Measurements from ENCODE around the gene SRGAP1. TPM values are rescaled to one million over a fixed set of nuclear protein-coding genes. Genes with fewer than 3 reads are reported as not detected.

The SRGAP1 gene
- total and polyA plus RNA-seq, 2 of the 8 experiments (the other 6 are each of a cell fraction or from before 2014, with no cell fraction given) = 3.2 to 7.3 TPM

DNA sequence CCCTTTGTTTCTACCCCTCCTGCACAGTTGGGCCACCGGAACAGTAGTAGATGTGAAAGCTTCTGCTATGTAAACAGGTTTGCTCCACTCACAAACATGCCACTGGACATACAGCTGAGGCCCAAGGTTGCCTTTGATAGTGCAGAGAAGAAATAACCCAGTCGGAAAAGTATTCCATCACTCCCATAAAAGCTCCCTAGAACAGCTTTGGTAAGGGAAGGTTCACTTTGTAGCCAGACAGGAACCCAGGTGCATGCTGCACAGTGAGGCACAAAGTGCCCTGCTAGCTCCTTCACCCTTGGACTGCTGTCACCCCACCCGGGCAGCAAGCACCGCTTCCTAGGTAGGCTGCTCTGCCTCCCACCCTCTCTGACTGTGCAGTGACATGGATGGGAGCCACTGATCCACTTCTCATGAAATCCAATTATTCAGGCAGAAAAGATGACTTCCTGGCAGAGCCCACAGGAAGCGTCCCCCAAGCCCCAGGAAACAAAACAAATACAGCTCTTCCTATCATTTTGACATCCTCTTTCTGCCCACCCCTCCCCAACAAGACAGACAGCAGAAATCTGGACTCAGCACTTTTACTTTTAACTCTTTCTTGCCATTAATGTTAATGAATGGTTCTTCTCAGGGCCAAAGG lies 100.2 kb downstream of the SRGAP1 start:
- Histone ChIP-seq H2BK120ac (replicated peaks; ENCODE audit: low read depth, low read length) (no peak overlapping the region), H3K18ac (ENCODE audit: extremely low read depth, low read length) (no peak overlapping the region), H2AK5ac (ENCODE audit: low read depth, low read length) (no peak overlapping the region), H3K23me2 (ENCODE audit: low read depth, low read length) (no peaks in the 10 kb centered on the region; the same call in 1 of the 2 replicates), H2AFZ (ENCODE audit: low read length) (no peak overlapping the region), H3K36me3 (ENCODE audit: control insufficient read depth in 2 of 4, insufficient read depth in 4 of 4, low read length in 3 of 4) (no peaks in the 10 kb centered on the region), H3K9me3 (ENCODE audit: insufficient read depth in 2 of 2, low read depth in 1 of 2, low read length in 1 of 2) (no peaks in the 10 kb centered on the region), H4K20me1 (replicated peaks in 1 of 2; ENCODE audit: control insufficient read depth in 1 of 2, insufficient read depth in 2 of 2, low read length in 2 of 2) (no peaks in the 10 kb centered on the region), H3K4me3 (ENCODE audit: extremely low read depth in 1 of 4, insufficient read depth in 2 of 4, low read depth in 3 of 4, low read length in 4 of 4) (no peak overlapping the region), H2BK20ac (ENCODE audit: low read length) (no peak overlapping the region), H3K4me2 (ENCODE audit: insufficient read depth in 1 of 2, low read depth in 2 of 2, low read length in 2 of 2) (no peak overlapping the region), H2BK5ac (ENCODE audit: low read depth, low read length) (no peak overlapping the region), H3K79me1 (ENCODE audit: low read depth, low read length) (no peaks in the 10 kb centered on the region), H2BK15ac (ENCODE audit: low read length) (no peak overlapping the region), H2BK12ac (ENCODE audit: low read depth, low read length) (no peak overlapping the region), H3K14ac (ENCODE audit: insufficient read length) (no peak overlapping the region), H4K5ac (ENCODE audit: insufficient read length, low read depth, low read length) (no peak overlapping the region), H3K56ac (replicated peaks; ENCODE audit: insufficient read length, low read depth, low read length) (no peak overlapping the region), H3K27ac (ENCODE audit: low read depth, low read length) (no peak overlapping the region), H4K8ac (ENCODE audit: extremely low read depth, insufficient read depth, low read length) (no peak overlapping the region), H3K9ac (replicated peaks in 1 of 4; ENCODE audit: extremely low read depth in 1 of 4, low read depth in 3 of 4, low read length in 3 of 4) (no peak overlapping the region), H4K91ac (replicated peaks; ENCODE audit: insufficient read length, low read length) (no peak overlapping the region), H3K23ac (ENCODE audit: insufficient read length) (no peak overlapping the region), H3K4me1 (replicated peaks in 1 of 4; ENCODE audit: control insufficient read depth in 3 of 4, insufficient read depth in 4 of 4, low read length in 3 of 4) (peaks cover 0 to 6% (median 2%) of the 10 kb centered on the region in 4 experiments; a peak in 1 of 7 replicates), H3K79me2 (ENCODE audit: control insufficient read depth in 1 of 2, insufficient read depth in 2 of 2, low read length in 2 of 2) (no peaks in the 10 kb centered on the region), H3K4ac (replicated peaks; ENCODE audit: insufficient read length, low read depth, low read length) (no peak overlapping the region), H3K27me3 (replicated peaks in 1 of 4; ENCODE audit: control insufficient read depth in 3 of 4, extremely low read depth in 1 of 4, insufficient read depth in 3 of 4, low read length in 3 of 4) (no peaks in the 10 kb centered on the region)
- no peak for DNase-seq (ENCODE audit: low read depth in 1 of 2, low spot score in 2 of 2)
- no peak for FAIRE-seq
- CTCF ChIA-PET (ENCODE audit: partially characterized antibody) = interaction anchor here (0.8 to 1.2 kb wide), 2 partner anchors 85 to 100 kb away, joined by 3 read pairs; partner anchors contain the start of gene SRGAP1
- 92% methylated on average over 5 of the region's 5 CpGs; no CpG with 5 or more reads in 1 of the 2 experiments for WGBS, 2 experiments (ENCODE audit: extremely low coverage in 1 of 2, insufficient coverage in 1 of 2, insufficient read length in 1 of 2, insufficient replicate concordance in 2 of 2, low coverage in 1 of 2, low lambda C conversion rate in 2 of 2, missing lambda C conversion rate in 1 of 2)
- POLR2A ChIA-PET (ENCODE audit: partially characterized antibody) = interaction anchor here (1.2 kb wide), 1 partner anchor 131 kb away, joined by 4 read pairs; no protein-coding TSS in a partner anchor
- TF ChIP-seq YY1 (IDR thresholded peaks at IDR 0.05; ENCODE audit: low read depth, low read length) = no peak
- TF ChIP-seq, protein P1, sequence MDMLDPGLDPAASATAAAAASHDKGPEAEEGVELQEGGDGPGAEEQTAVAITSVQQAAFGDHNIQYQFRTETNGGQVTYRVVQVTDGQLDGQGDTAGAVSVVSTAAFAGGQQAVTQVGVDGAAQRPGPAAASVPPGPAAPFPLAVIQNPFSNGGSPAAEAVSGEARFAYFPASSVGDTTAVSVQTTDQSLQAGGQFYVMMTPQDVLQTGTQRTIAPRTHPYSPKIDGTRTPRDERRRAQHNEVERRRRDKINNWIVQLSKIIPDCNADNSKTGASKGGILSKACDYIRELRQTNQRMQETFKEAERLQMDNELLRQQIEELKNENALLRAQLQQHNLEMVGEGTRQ (IDR thresholded peaks at IDR 0.05; ENCODE audit: low read length) = no peak
